ENCODE measurements around the gene WDR37.

Gene WDR37

GRCh38 chr10:1068380-1069361, 12.5 kb downstream of the WDR37 start:
- TF ChIP-seq REST (IDR thresholded peaks at IDR 0.05; ENCODE audit: low read depth) (no peak), CREB1 (IDR thresholded peaks at IDR 0.05; ENCODE audit: low read depth) (no peak)

- TF ChIP-seq CEBPB (IDR thresholded peaks at IDR 0.05), result peak; percentile 54; the same call in 1 of the 2 replicates
- TF ChIP-seq NFIC (IDR thresholded peaks at IDR 0.05), result no peak
Observed at GRCh38 chr10:1070919-1071318, 14.7 kb downstream of the WDR37 start.

- TF ChIP-seq NFIC (IDR thresholded peaks at IDR 0.05) (no peak), REST (IDR thresholded peaks at IDR 0.05; ENCODE audit: low read depth) (no peak), TEAD4 (IDR thresholded peaks at IDR 0.05) (no peak), RAD21 (IDR thresholded peaks at IDR 0.05; ENCODE audit: low read depth) (no peak), FOXM1 (IDR thresholded peaks at IDR 0.05; ENCODE audit: borderline replicate concordance, low read depth) (no peak)
Observed at GRCh38 chr10:1074052-1074747, 18.0 kb downstream of the WDR37 start.

GRCh38 chr10:1074748-1075308, 18.6 kb downstream of the WDR37 start:
- TF ChIP-seq RAD21 (IDR thresholded peaks at IDR 0.05; ENCODE audit: low read depth) (peak; percentile 7; the same call in 1 of the 2 replicates), MAX (IDR thresholded peaks at IDR 0.05) (no peak)

- no peak for TF ChIP-seq NFIC (IDR thresholded peaks at IDR 0.05)
- TF ChIP-seq FOXM1 (IDR thresholded peaks at IDR 0.05; ENCODE audit: borderline replicate concordance, low read depth), result no peak
- TF ChIP-seq YY1 (IDR thresholded peaks at IDR 0.05; ENCODE audit: low read depth), result no peak
- TF ChIP-seq TEAD4 (IDR thresholded peaks at IDR 0.05), result no peak
- TF ChIP-seq REST (IDR thresholded peaks at IDR 0.05; ENCODE audit: low read depth), result no peak
- TF ChIP-seq ZBTB7A (IDR thresholded peaks at IDR 0.05; ENCODE audit: low read depth), result no peak
- no peak for TF ChIP-seq RAD21 (IDR thresholded peaks at IDR 0.05; ENCODE audit: low read depth)
- TF ChIP-seq CREB1 (IDR thresholded peaks at IDR 0.05; ENCODE audit: low read depth), result no peak
- TF ChIP-seq EGR1 (IDR thresholded peaks at IDR 0.05), result no peak
- no peak for TF ChIP-seq EP300 (IDR thresholded peaks at IDR 0.05; ENCODE audit: borderline replicate concordance)
- no peak for TF ChIP-seq USF1 (IDR thresholded peaks at IDR 0.05)
- TF ChIP-seq TCF12 (IDR thresholded peaks at IDR 0.05; ENCODE audit: low read depth), result no peak
- TF ChIP-seq CEBPB (IDR thresholded peaks at IDR 0.05), result no peak
Observed at GRCh38 chr10:1078668-1079067, 22.5 kb downstream of the WDR37 start.

Data from Ishikawa (cell line).